ENCODE data around the gene MATN3.

MATN3 gene

DNA sequence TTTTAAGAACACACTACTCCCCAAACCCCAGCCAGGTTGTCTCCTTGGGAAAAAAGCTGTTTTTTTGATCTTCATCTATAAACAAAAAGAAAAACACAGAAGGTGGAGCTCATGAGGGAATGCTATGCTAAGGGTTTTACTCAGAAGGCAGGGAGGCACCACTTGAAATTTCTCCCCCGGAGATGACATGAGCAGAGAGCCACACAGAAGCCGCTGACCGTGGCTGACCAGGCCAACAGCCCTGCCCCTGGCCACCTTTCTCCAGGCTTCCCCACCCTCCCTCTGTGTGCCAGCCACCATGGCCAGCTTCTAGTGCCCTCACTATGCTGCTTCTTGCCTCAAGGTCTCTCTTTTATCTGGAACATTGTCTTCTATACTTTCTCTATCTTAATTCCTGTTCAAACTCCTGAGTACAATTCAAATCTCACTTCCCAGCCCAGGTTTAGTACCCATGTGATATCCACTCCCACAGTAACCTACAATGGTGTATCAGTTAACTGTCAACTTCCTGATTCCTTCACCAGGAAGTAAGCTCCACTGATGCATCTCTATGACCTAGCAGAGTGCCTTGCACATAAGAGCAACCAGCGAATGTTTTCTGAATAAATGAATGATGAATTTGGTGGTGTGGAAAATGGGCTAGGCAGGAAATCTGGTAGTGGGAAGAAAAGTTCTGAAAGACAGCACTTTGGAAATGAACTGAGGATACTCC lies 23.6 kb upstream of the MATN3 start:
- no peak for DNase-seq

DNA sequence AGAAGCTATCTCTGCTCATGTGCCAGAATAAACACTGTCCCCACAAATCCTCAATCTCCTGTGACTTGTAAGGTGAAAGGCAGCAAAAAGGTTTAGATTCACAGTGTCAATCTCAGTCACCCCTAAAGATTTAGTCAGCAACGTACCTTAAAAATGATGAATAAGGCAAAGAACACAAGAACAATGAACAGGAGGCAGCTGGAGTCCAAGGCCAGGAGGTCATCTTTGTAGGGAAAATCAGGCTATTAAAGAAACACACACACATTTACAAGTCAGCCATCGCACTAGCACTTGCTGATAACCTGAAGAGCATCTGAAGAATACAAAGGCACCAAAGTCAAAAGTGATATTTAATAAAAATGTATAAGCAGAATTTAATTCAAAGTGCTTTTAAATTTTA lies 22.4 kb upstream of the MATN3 start:
- DNase-seq: no peak

DNA sequence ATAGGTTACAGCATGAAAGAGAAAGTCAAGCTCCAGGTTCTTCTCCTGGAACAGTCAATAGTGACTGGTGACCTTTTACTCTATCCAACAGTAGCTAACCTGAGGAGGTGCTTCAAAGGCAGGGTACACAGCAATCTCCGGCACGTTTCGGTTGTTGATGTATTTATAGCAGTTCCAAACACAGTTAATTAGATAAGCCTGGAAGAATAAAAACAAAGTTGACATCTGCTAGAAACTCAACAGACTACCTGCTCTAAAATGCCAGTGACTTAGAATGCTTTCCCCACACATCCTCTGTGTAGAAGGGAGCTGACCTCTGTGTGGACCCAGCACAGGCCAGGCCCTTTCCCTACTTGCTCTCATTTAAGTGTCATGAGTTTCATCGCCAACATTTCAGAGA lies 21.8 kb upstream of the MATN3 start:
- DNase-seq: no peak

DNA sequence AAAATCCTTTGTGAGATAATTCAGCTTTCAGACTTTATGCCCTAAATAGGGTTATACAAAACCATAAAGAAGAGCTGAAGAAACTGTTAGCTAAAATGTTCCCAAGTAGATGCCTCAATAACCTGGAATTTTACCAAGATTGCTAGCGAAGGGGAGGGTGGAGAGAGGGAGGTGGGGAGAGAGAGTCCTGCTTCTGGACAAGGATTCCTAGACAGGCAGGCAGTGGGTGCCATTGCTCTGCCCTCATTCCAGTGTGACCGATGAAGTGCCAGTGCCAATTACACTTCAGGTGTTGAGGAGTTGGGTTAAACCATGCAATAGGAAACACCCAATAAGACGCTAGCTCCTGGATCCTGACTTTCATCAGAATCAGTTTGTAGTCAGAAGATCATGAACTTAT lies 20.9 kb upstream of the MATN3 start:
- no peak for DNase-seq

DNA sequence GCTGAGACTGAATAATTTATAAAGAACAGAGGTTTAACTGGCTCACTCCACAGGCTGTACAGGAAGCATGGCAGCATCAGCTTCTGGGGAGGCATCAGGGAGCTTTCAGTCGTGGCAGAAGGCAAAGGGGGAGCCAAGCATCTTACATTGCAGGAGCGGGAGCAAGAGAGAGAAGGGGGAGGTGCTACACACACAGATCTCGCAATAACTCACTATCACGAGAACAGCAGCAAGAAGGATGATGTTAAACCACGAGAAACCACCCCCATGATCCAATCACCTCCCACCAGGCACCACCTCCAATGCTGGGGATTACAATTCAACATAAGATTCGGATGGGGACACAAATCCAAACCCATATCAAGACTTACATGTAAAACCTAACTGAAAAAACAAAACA lies 17.8 kb upstream of the MATN3 start:
- no peak for DNase-seq

DNA sequence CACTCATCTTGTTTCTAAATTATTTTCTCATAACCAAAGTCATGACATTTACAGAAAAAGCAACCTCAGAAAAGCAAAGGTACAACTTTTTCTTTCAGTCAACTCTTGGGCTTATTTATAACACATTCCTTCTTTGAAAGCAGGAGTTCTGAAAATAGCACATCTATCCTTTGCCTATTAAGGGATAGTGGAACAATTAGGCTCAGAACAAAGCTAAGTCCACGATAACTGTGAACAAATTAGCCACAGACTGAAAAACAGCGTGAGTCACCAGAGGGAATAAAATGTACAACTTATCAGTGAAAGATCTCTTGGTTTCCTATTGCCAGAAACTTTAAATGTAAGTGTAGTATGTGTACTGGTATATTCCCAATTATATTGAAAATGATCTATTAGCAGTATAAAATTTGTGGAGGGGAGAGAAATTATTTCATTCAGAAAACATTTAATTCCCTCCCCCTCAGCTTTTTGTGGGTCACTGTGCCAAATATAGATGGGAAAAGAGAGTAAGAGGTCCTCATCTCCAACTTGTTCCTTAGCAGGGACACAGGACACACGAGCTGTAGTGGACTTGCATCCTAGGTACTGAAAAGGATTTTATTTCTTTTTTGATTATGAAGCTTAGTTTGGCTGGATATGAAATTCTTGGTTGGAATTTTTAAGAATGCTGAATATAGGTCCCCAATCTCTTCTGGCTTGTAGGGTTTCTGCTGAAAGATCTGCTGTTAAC lies 15.4 kb upstream of the MATN3 start:
- DNase-seq: no peak

DNA sequence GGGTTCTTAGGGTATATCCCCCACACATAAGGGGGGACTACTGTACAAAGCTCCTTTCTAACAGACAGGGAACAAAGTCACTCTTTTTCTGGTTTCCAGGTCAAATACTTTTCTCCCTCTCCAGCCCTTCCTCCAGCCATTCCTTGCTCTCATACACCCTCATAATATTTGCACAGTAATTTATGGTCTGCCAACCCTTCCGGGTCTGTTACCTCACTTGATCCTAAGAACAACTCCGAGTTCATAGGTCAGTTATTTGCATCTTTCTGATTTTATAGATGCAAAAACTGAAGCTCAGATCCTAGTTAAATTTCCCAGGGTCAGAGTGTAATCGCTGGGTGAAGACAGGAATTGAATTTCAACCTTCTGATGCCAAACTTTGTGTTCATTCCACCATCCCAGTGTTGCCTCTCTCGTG lies 14.8 kb upstream of the MATN3 start:
- no peak for DNase-seq

DNA sequence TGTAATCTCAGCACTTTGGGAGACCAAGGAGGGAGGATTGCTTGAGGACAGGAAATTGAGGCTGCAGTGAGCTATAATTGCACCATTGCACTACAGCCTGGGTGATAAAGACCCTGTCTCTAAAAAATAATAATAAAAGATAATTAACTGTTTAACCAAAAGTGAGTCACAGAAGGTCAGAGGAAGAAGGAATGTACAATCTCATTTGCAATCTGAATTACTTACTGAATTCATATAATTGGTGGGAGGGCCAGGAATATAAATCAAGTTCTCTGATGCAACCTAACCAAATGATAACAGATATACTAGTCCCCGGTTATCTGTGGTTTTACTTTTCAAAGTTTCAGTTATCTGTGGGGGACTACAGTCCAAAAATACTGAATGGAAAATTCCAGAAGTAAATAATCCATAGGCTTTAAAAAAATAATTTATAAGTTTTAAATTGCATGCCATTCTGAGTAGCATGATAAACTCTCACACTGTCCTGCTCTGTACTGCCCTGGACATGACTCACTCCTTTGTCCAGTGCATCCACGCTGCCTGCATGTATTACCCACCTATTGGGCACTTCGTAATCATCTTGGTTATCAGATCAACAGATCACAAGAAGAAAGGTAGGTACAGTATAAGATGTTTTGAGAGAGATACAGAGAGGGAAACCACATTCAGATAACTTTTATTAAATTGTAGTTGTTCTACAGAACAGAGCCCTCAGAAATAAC lies 12.8 kb upstream of the MATN3 start:
- no peak for DNase-seq

DNA sequence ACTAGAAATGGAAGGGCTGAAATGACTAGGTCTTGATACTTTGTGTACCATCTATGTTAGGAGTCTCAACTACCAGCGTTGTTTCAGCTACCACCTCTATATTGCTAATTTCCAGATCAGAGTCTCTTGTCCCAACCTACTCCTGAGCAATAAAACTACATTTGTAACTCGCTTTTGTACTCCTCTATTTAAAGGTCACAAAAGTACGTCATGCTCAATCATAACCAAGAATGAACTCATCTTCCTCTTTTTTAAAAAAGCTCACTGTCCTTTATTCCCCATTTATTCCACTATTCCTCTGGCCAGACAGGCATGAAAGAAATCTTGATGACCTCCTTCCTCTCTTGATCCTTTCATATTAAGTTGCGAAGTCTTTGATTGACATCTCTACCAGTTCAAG lies 11.2 kb upstream of the MATN3 start:
- DNase-seq: no peak

DNA sequence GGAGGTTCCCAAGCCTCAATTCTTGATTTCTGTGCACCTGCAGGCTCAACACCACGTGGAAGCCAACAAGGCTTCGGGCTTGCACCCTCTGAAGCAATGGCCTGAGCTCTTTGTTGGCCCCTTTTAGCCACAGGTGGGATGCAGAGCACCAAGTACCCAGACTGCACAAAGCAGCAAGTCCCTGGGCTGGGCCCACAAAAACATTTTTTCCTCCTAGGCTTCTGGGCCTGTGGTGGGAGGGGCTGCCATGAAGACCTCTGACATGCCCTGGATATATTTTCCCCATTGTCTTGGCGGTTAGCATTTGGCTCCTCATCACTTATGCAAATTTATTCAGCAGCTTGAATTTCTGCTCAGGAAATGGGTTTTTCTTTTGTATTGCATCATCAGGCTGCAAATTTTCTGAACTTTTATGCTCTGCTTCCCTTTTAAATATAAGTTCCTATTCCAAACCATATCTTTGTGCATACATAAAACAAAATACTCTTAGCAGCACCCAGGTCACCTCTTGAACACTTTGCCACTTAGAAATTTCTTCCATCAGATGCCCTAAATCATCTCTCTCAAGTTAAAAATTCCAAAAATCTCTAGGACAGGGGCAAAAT lies 9.0 kb upstream of the MATN3 start:
- no peak for DNase-seq

DNA sequence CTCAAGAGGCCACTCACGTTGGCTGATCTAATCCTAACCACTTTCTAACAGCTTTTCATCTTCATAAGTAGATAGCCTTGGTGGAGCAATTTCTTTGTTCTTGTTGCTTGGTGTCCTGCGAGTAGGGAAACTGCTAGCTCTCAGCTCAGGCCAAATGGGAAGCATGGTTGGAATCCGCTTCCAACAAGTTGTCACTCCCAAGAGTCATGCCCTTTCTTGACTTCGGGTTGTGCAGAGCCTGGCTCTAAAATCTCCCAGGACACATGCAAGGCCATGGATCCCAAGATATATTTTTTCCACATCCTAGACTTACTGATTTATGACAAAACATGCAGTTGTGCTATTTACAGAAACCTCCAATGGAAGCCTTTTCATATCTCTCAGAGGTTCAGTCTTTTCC lies 7.3 kb upstream of the MATN3 start:
- DNase-seq: no peak

DNA sequence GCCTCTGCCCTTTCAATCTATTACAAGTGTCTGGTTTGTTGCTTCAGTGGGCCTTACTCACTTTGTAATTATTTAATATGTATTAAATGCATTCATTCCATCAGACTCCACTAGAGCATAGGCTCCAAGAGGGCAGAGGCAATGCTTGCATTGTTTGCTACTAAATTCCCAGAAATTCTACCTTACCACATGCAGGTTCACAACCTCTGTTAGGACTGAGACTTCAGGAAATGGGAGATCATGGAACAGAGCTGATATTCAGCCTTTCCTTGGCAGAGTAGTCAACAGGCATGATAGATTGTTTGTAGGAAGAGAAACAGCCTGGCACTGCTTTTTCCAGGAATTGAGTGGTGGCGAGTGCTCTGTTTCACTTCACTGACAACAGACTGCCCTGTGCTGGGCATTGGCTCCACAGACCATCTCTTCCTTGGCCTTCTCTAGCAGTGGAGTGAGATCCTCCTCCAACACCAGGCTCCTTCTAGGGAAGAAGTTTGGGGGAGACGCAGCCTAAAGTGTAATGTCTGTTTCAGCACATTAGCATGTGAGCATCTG lies 6.2 kb upstream of the MATN3 start:
- DNase-seq: no peak

DNA sequence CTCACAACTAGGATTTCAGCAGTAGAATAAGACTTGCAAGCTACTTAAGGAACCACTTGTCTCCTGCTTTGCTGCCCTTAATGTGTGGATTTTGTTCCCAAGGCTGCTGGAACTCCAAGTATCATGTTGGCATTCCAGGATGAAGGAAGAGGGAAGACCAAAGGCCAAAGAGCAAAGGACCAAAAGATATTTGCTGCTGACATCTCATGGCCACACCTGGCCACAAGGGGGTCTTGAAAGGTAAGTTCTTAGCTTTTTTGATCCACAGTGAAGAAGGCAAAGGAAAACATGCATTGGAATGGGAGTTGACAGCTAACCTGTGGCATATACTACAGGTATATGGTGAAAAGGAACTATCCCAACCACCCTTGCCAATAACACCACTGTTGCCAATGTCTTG lies 3.9 kb upstream of the MATN3 start:
- DNase-seq: no peak

DNA sequence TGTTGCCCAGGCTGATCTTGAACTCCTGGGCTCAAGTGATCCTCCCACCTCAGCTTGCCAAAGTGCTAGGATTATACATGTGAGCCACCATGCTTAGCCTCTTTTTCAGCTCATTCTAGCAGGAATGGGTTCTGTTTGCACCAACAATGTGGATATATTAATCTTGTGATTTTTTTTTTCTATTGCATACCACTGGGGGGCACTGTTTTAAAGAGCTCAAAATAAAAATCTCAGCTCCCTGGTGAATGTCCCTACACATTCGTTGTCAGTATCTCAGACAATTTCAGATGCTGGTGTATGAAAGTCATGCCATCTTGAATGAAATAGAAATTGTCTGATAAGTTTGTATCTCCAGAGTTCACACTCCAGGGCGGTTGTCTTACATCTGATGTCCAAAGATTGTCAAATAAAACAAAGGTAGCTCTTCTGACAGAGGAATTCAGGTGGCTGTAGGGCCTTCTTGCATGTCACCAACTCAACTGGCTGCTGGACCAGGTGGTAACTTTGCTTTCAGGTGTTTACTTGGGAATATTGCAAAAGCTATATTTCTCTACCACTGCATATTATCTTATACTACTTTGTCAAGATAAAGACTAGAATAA lies 3.1 kb upstream of the MATN3 start:
- no peak for DNase-seq

DNA sequence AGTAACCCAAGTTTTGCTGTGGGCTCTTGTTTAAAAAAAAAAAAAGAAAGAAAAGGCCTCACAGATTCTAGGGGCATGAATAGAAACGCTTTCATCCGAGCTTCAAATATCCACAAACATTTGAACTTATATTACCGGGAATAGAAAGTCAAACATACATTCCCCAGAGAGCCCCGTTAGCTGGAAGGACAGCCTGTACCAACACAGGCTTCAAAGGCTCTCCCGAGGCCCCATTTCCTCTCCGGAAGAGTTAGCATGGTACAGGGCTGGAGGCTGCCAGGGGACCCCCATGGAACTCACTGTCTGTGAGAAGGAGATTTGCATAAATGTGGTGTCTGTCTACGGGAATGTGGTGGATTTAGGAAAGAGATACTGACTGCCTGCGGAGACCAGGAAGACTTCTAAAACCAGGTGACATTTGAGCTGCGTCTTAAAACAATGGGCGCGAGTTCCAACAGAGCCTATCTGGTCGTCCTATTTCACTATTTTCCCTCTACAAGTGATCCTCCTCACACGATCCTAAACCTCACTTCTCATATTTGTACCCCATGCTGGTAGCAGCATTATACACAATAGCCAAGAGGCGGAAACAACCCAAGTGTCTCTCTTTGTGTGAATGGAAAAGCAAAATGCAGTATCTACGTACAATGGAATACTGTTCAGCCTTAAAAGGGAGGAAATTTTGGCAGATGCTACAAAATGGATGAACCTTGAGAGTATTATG lies 820 bp upstream of the MATN3 start:
- DNase-seq: no peak

DNA sequence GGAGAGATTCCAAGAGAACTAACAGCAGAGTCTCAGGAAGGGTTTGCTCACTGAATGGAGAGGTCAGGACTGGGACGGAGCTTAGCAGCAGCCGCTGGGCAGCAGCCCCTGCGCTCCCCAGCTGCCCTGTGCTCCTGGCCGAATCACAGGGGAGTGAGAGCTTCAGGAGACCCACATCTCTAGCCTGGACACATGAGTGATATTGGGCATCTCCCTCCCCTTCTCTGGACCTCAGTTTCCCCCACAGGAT lies 511 bp downstream of the MATN3 start:
- DNase-seq: no peak

DNA sequence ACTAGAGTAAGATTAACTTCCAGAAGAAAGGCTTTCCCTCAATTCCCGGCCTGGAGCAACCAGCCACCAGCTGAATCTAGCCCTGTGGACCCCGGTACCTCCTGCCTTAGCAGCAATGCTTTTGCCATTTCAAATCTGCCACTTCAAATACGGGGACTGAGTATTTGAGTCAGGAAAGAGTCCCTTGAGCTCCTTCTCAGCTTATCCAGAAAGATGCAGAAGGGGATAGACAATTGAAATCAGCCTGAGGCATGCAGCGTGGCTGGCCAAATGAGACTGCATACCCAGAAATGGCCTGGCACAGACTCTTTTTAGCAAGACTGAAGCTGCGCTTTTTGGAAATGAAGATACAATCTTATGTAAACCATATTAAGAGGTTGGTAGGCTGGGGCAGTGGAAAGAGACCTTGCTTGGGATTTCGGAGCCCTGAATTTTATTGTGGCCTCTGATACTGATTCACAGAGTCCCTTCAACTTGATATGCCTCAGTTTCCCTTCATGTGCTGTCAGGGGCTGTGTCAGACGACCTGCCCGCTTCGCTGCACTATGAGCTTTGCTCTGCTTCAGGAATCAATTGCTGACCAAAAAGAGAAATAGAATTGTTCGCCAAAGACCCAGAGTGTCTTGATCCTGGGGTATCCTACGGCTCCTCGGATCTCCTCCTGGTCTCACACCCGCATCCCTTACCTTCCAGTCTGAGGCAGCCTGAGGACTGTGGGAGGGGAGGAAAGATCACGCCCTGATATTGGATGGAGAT lies 1.0 kb downstream of the MATN3 start:
- DNase-seq: no peak

DNA sequence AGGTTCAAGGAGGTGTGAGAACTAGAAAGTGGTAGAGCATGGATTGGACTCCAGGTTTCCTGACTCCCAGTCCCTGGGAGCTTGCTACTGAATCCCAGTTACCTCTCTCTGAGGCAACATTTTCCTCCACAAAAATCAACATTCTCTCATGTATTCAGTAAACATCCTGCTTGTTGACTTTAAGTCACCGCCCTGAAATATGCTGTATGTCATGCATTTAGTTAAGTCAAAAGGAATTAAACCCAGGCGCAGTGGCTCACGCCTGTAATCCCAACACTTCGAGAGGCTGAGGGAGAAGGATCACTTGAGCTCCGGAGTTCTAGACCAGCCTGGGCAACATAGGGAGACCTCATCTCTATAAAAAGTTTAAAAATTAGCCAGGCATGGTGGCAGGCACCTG lies 3.8 kb downstream of the MATN3 start:
- DNase-seq: no peak

DNA sequence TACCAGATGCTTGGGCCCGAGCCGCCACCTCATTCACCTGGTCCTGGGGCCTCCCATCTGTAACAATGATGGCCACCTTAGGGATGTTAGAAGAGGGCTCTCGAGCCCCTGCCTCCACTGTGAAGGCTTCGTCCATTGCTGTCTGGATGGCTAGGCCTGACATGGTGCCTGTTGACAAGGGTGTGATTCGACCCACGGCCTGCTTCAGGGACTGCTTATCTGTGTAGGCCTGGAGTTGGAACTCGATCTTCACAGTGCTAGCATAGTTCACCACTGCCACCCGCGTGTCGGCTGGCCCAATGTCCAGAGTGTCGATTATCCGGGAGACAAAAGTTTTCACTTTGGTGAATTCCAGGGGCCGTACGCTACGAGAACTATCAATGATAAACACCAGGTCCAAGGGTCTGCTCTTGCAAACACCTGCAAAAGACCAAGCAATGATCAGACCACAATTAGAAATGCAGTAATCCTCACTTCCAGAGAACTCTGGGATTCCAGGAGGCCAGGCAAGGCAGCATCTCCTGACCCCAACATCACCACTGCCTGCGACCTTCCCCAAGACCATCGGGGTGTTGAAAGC lies 6.5 kb downstream of the MATN3 start:
- DNase-seq: no peak

DNA sequence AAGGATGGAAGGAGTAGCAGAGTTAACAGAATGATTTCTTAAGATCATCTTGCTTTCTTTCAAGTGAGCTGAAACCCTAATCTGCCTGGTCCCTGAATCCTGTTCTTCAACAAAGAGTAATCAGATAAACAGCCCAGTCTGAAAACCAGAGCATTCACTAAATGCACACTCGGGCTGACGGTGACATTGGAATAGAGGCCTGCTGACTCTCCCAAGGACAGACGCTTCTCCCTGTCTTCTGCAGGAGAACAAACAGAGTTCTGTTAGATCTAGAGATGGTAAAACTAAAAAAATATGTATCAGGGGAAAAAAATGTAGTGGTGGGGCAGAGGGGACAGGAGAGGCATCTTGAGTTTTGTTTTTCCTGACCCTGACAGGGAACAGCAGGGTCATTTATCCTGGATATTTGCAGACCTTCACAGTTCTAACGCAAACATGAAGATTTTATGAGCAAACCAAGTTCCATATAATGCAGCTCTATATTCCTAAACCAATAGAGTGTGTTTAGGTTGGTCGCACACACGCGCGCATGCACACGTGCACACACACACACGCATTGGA lies 7.3 kb downstream of the MATN3 start:
- no peak for DNase-seq

DNA sequence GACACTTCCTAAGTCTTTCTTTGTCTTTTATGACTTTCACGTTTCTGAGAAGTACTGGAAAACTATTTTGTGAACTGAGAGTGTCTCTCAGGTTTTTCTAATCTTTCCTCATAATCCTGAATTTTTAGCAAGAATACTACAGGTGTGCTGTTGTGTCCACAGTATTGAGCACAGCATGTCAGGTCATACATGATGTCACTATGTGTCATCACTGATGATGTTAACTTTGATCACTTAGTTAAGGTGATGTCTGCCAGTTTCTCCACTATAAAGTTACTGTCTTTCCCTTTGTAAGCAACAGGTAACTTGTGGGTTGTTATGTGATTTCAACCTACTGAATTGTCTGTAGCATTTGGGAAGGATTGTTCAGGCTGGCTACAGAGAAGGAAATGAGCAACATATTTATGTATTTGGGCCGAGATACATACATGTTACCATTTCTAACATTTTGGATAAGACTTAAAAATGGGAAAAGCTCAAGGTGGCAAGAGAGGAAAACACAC lies 11.1 kb downstream of the MATN3 start:
- DNase-seq: no peak
